CD14-positive monocyte (primary cell): ENCODE data around the gene PRPF18. TPM values are rescaled to one million over a fixed set of nuclear protein-coding genes. Genes with fewer than 3 reads are reported as not detected.

Experiments used
- DNase-seq, 3 donors: peaks; one replicate each; pipeline ENCODE4 v3.0.0-alpha.2; 2011 to 2022
- H2AFZ ChIP-seq: 2 replicates; pipeline ENCODE4 v1.6.0; 2012; ENCODE audit warnings: mild to moderate bottlenecking, low read depth, low read length, inconsistent platforms; ENCODE audit not compliant: insufficient read depth, poor library complexity, severe bottlenecking
- H3K27ac ChIP-seq, 2 donors: 1 replicate in 1 of 2; 2 replicates in 1 of 2; pipeline ENCODE4 v1.5.1; 2012 to 2013; ENCODE audit warnings: low read length in 2 of 2, control low read depth in 1 of 2, inconsistent platforms in 1 of 2, low read depth in 1 of 2, mild to moderate bottlenecking in 1 of 2
- H3K27me3 ChIP-seq, 2 donors: one replicate each; pipeline versions ENCODE4 v1.6.0 to v1.6.1; 2011 to 2013; ENCODE audit warnings: low read length in 2 of 2; ENCODE audit not compliant: control insufficient read depth in 2 of 2, insufficient read depth in 2 of 2
- H3K36me3 ChIP-seq, 2 donors: replicated peaks in 1 of 2; 1 replicate in 1 of 2; 2 replicates in 1 of 2; pipeline versions ENCODE4 v1.5.1 to v1.6.1; 2012 to 2013; ENCODE audit warnings: low read length in 2 of 2, control low read depth in 1 of 2, inconsistent platforms in 1 of 2, mild to moderate bottlenecking in 1 of 2; ENCODE audit not compliant: insufficient read depth in 2 of 2, control insufficient read depth in 1 of 2
- H3K4me1 ChIP-seq, 2 donors: 1 replicate in 1 of 2; 2 replicates in 1 of 2; pipeline versions ENCODE4 v1.5.1 to v1.6.1; 2012 to 2013; ENCODE audit warnings: low read length in 2 of 2, control low read depth in 1 of 2, inconsistent platforms in 1 of 2, mild to moderate bottlenecking in 1 of 2, moderate library complexity in 1 of 2; ENCODE audit not compliant: insufficient read depth in 2 of 2, control insufficient read depth in 1 of 2
- H3K4me2 ChIP-seq: replicated peaks from 2 replicates; pipeline ENCODE3; 2012; ENCODE audit warnings: low read length, moderate library complexity, mild to moderate bottlenecking; ENCODE audit not compliant: poor library complexity, severe bottlenecking; ENCODE audit errors: extremely low read depth
- H3K4me3 ChIP-seq, 3 experiments: fragments of 200-600 bp in 1 of 3; sonication (generic) in 1 of 3; replicated peaks in 1 of 3; 1 replicate in 2 of 3; 2 replicates in 1 of 3; pipeline ENCODE4 v1.5.1; 2011 to 2013; ENCODE audit warnings: low read length in 3 of 3, mild to moderate bottlenecking in 3 of 3, control low read depth in 2 of 3, low read depth in 2 of 3, inconsistent platforms in 1 of 3, moderate library complexity in 1 of 3
- H3K79me2 ChIP-seq: 2 replicates; pipeline ENCODE4 v1.6.0; 2012; ENCODE audit warnings: mild to moderate bottlenecking, control low read depth, inconsistent platforms, low read length, moderate library complexity; ENCODE audit not compliant: insufficient read depth
- H3K9ac ChIP-seq: 2 replicates; pipeline ENCODE4 v1.6.0; 2017; ENCODE audit warnings: low read length, mild to moderate bottlenecking; ENCODE audit not compliant: insufficient read depth, poor library complexity, severe bottlenecking
- H3K9me3 ChIP-seq, 2 donors: replicated peaks in 1 of 2; 1 replicate in 1 of 2; 2 replicates in 1 of 2; pipeline versions ENCODE4 v1.5.1 to v1.6.1; 2012 to 2013; ENCODE audit warnings: low read length in 2 of 2, control low read depth in 1 of 2; ENCODE audit not compliant: control insufficient read depth in 1 of 2, insufficient read depth in 1 of 2
- H4K20me1 ChIP-seq: 2 replicates; pipeline ENCODE4 v1.6.0; 2012; ENCODE audit warnings: mild to moderate bottlenecking, low read length, control low read depth, moderate library complexity; ENCODE audit not compliant: insufficient read depth
- H3K27ac Mint-ChIP-seq, 7 donors: one replicate each; pipeline ENCODE4 v1.8.0; 2020; ENCODE audit warnings: mild to moderate bottlenecking in 7 of 7, mixed read lengths in 7 of 7, moderate library complexity in 6 of 7, inconsistent platforms in 2 of 7
- H3K27me3 Mint-ChIP-seq, 3 donors: one replicate each; pipeline ENCODE4 v1.8.0; 2021 to 2022; ENCODE audit warnings: low read depth in 3 of 3, mild to moderate bottlenecking in 3 of 3, mixed read lengths in 3 of 3, moderate library complexity in 3 of 3, inconsistent platforms in 1 of 3
- H3K36me3 Mint-ChIP-seq, 2 donors: one replicate each; pipeline ENCODE4 v1.8.0; 2020; ENCODE audit warnings: mixed read lengths in 2 of 2, inconsistent platforms in 1 of 2, mild to moderate bottlenecking in 1 of 2
- H3K4me1 Mint-ChIP-seq: one replicate; pipeline ENCODE4 v1.8.0; 2020; ENCODE audit warnings: mild to moderate bottlenecking, mixed read lengths
- H3K4me3 Mint-ChIP-seq, 2 donors: one replicate each; pipeline ENCODE4 v1.8.0; 2020; ENCODE audit warnings: mild to moderate bottlenecking in 2 of 2, mixed read lengths in 2 of 2, moderate library complexity in 1 of 2
- H3K9me3 Mint-ChIP-seq, 7 donors: one replicate each; pipeline ENCODE4 v1.8.0; 2020 to 2022; ENCODE audit warnings: mixed read lengths in 7 of 7, mild to moderate bottlenecking in 6 of 7, moderate library complexity in 6 of 7, inconsistent platforms in 2 of 7
- CTCF ChIP-seq: fragments of 200-600 bp; IDR thresholded peaks from one replicate; pipeline ENCODE4 v1.8.0; 2022; ENCODE audit warnings: antibody characterized with exemption, mild to moderate bottlenecking
- WGBS: methylation state at CpG from one replicate; pipeline ENCODE4 v1.1.5; 2013; ENCODE audit warnings: missing lambda C conversion rate; ENCODE audit not compliant: insufficient coverage; 5-methylcytosine and 5-hydroxymethylcytosine counted together
- intact Hi-C, 2 donors: fragments of 100-400 bp; cut with micrococcal nuclease; formaldehyde crosslinking; loops; one replicate each; pipeline versions ENCODE4 v1.15.0 to v1.15.1; 2023
- polyA plus RNA-seq, 3 donors: library from polyadenylated mRNA; depleted of rRNA in 1 of 3; unstranded in 2 of 3; stranded (reverse) in 1 of 3; fragments of 300-500 nt in 2 of 3; fragments of >200 nt in 1 of 3; fragmentation: Illumina TruSeq in 2 of 3; gene quantifications; 1 replicate in 2 of 3; 2 replicates in 1 of 3; pipeline ENCODE4 v1.2.3, GENCODE V29; 2012 to 2021

Gene PRPF18
- polyA plus RNA-seq, 3 donors, result 13.8 to 31.4 (median 26.8) TPM

- H3K36me3 ChIP-seq, result peaks cover 93 to 100% of the 10 kb centered on the region in 2 donors
- intact Hi-C loops, result no loop called here
- peaks cover 84 to 95% of the 10 kb centered on the region in 2 donors for H3K36me3 Mint-ChIP-seq
These were observed 26.8 kb downstream of the PRPF18 start for GRCh38 chr10:13613519-13613918.

GRCh38 chr10:13614530-13615332 is 28.0 kb downstream of the PRPF18 start:
- H3K27ac Mint-ChIP-seq, result peak overlapping the region in 1 of 7 donors; percentile 52
- intact Hi-C loops, result no loop called here

More at GRCh38 chr10:13613519-13613918, 26.8 kb downstream of the PRPF18 start:
- no peak for TF ChIP-seq CTCF
- no peaks in the 10 kb centered on the region for H3K27me3 ChIP-seq
- H4K20me1 ChIP-seq, result no peaks in the 10 kb centered on the region
- H3K27ac ChIP-seq, result no peak overlapping the region
- no peak overlapping the region for H3K4me3 ChIP-seq
- no CpG with 5 or more reads among the region's 5 CpGs for whole genome bisulfite sequencing
- no peak for DNase-seq
- no peak overlapping the region for H3K27ac Mint-ChIP-seq
- no peaks in the 10 kb centered on the region for H3K9me3 ChIP-seq
- no peaks in the 10 kb centered on the region for H3K9me3 Mint-ChIP-seq
- H2AFZ ChIP-seq, result no peak overlapping the region
- H3K9ac ChIP-seq, result no peak overlapping the region
- H3K79me2 ChIP-seq, result no peaks in the 10 kb centered on the region
- H3K4me1 ChIP-seq, result no peaks in the 10 kb centered on the region
- H3K4me3 Mint-ChIP-seq, result no peak overlapping the region
- no peaks in the 10 kb centered on the region for H3K4me1 Mint-ChIP-seq
- no peak overlapping the region for H3K4me2 ChIP-seq
- no peaks in the 10 kb centered on the region for H3K27me3 Mint-ChIP-seq

More at GRCh38 chr10:13614530-13615332, 28.0 kb downstream of the PRPF18 start:
- Mint-ChIP-seq H3K36me3 (peaks cover 87 to 97% of the 10 kb centered on the region in 2 donors), H3K4me3 (no peak overlapping the region), H3K9me3 (no peaks in the 10 kb centered on the region), H3K27me3 (peaks cover 0 to 2% (median 0%) of the 10 kb centered on the region in 3 donors), H3K4me1 (no peaks in the 10 kb centered on the region)
- Histone ChIP-seq H3K4me1 (no peaks in the 10 kb centered on the region), H3K27me3 (no peaks in the 10 kb centered on the region), H3K9ac (no peak overlapping the region), H3K9me3 (no peaks in the 10 kb centered on the region), H3K4me3 (no peak overlapping the region), H3K4me2 (no peak overlapping the region), H3K36me3 (peaks cover 89 to 100% of the 10 kb centered on the region in 2 donors), H2AFZ (no peak overlapping the region), H3K27ac (no peak overlapping the region), H4K20me1 (no peaks in the 10 kb centered on the region), H3K79me2 (no peaks in the 10 kb centered on the region)
- no peak for DNase-seq
- no peak for TF ChIP-seq CTCF
- 98% methylated on average over 4 of the region's 8 CpGs for WGBS
